ENCODE results near the gene MESD. TPM values are rescaled to one million over a fixed set of nuclear protein-coding genes. Genes with fewer than 3 reads are reported as not detected.
A peak's percentile ranks its signal among the peaks of the same experiment; 100 is the strongest.

Gene MESD
- total and polyA plus RNA-seq, 4 experiments from 2014 or later, result 32.2 to 44.6 (median 39.5) TPM

DNA sequence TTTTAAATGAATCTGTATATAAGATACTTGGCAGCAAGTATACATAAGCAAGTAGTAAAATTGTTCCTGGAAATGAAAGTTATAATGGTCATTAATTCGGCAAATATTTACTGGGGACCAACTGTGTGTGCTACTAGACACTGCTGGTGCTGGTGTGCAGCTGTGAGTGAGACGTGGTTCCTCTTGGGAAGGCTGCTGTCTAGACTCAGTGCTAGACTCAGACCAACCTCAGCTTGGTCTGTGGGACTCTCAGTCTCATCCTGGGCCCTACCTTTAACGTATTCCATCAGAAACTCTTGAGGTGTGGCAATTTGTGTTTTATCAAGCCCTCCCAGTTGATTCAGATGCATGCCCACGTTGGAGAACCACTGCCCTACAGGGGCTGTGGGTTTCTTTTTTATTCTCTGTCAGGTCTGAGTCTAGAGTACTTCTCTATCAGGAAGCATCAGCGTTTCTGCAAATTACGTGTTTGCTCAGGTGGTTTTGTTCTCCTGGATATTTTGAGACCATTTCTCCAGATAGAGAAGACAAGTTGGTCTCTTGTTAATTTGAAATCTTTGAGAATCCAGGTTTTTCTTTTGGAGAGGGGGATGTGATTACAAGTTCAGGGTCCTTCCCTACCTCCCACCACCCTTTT, 17.9 kb upstream of the MESD start:
- POLR2A ChIA-PET (ENCODE audit: partially characterized antibody), result interaction anchor here (1.1 to 1.4 kb wide), 3 partner anchors 18 to 298 kb away, joined by 3 to 4 read pairs (median 3); no protein-coding TSS in a partner anchor
- no peak overlapping the region for H3K27ac ChIP-seq (ENCODE audit: low read depth, low read length)
- H3K9me3 Mint-ChIP-seq, result no peaks in the 10 kb centered on the region
- DNase-seq, result no peak
- no peaks in the 10 kb centered on the region for H3K9me3 ChIP-seq (ENCODE audit: control insufficient read depth in 1 of 2, low read length in 2 of 2)
- H3K4me1 ChIP-seq (ENCODE audit: insufficient read depth, low read length), result peaks cover 38% of the 10 kb centered on the region
- peaks cover 40 to 78% (median 57%) of the 10 kb centered on the region in 4 donors for H3K4me1 Mint-ChIP-seq
- intact Hi-C loops (cut with micrococcal nuclease), result loop anchor here (10.0 kb wide), 1 partner anchor 287 kb away; no protein-coding TSS in a partner anchor
- H3K4me3 Mint-ChIP-seq, result peak overlapping the region in 1 of 8 donors; percentile 20
- H3K36me3 Mint-ChIP-seq, result peaks cover 9 to 23% of the 10 kb centered on the region in 2 donors
- H3K27ac Mint-ChIP-seq, result peak overlapping the region in 2 of 7 donors; percentile 41 to 66
- H3K27me3 Mint-ChIP-seq, result no peaks in the 10 kb centered on the region
- CTCF ChIA-PET (ENCODE audit: partially characterized antibody), result interaction anchor here (2.0 kb wide), 1 partner anchor 258 kb away, joined by 11 read pairs; no protein-coding TSS in a partner anchor
- H3K27me3 ChIP-seq (ENCODE audit: insufficient read depth, low read length), result no peaks in the 10 kb centered on the region
- no peak overlapping the region for H3K4me3 ChIP-seq (ENCODE audit: low read length in 2 of 2)
- H3K36me3 ChIP-seq (ENCODE audit: insufficient read depth, low read length), result peaks cover 7% of the 10 kb centered on the region

DNA sequence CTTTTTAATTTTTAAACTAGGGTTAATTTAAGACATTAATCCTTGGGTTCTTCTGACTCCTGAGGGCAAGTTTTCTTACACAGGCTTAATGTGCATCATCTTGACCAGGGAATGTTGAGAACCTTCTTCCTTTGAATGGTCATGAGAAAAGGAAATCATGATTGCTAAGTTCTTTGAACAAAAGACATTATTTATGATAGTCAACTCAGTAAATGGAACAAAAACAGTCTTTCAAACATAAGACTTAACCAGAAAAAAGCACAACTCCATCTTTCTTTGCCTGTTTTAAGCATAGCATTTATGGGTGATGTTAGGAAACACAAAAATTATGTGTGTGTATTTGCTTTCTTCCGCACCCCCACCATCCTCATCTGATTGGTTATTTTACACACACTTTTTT, 16.5 kb upstream of the MESD start:
- H3K4me1 Mint-ChIP-seq, result peaks cover 38 to 73% (median 52%) of the 10 kb centered on the region in 4 donors
- Histone ChIP-seq H3K36me3 (ENCODE audit: insufficient read depth, low read length) (peaks cover 7% of the 10 kb centered on the region), H3K27me3 (ENCODE audit: insufficient read depth, low read length) (no peaks in the 10 kb centered on the region), H3K9me3 (ENCODE audit: control insufficient read depth in 1 of 2, low read length in 2 of 2) (no peaks in the 10 kb centered on the region), H3K27ac (ENCODE audit: low read depth, low read length) (no peak overlapping the region), H3K4me1 (ENCODE audit: insufficient read depth, low read length) (peaks cover 41% of the 10 kb centered on the region), H3K4me3 (ENCODE audit: low read length in 2 of 2) (no peak overlapping the region)
- no peaks in the 10 kb centered on the region for H3K9me3 Mint-ChIP-seq
- no peaks in the 10 kb centered on the region for H3K27me3 Mint-ChIP-seq
- no peak overlapping the region for H3K4me3 Mint-ChIP-seq
- H3K27ac Mint-ChIP-seq, result peak overlapping the region in 2 of 7 donors; percentile 25 to 92
- ChIA-PET POLR2A (ENCODE audit: partially characterized antibody) (interaction anchor here (1.4 kb wide), 1 partner anchor 17 kb away, joined by 3 read pairs; no protein-coding TSS in a partner anchor), CTCF (ENCODE audit: partially characterized antibody) (interaction anchor here (0.9 kb wide), 1 partner anchor 8 kb away, joined by 3 read pairs; no protein-coding TSS in a partner anchor)
- intact Hi-C loops (cut with micrococcal nuclease), result loop anchor here (10.0 kb wide), 1 partner anchor 289 kb away; no protein-coding TSS in a partner anchor
- H3K36me3 Mint-ChIP-seq, result peaks cover 9 to 23% of the 10 kb centered on the region in 2 donors
- DNase-seq, result no peak

DNA sequence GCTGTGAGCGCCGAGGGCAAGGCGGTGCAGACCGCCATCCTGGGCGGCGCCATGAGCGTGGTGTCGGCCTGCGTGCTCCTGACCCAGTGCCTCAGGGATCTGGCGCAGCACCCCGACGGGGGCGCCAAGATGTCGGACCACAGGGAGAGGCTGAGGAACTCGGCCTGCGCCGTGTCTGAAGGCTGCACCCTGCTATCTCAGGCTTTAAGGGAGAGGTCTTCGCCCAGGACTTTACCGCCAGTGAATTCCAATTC, 13.4 kb upstream of the MESD start:
- Histone ChIP-seq H3K4me3 (ENCODE audit: low read length in 2 of 2) (no peak overlapping the region), H3K27ac (ENCODE audit: low read depth, low read length) (no peak overlapping the region), H3K27me3 (ENCODE audit: insufficient read depth, low read length) (no peaks in the 10 kb centered on the region), H3K4me1 (ENCODE audit: insufficient read depth, low read length) (peaks cover 51% of the 10 kb centered on the region), H3K9me3 (ENCODE audit: control insufficient read depth in 1 of 2, low read length in 2 of 2) (no peaks in the 10 kb centered on the region), H3K36me3 (ENCODE audit: insufficient read depth, low read length) (peaks cover 7% of the 10 kb centered on the region)
- peaks cover 9 to 26% of the 10 kb centered on the region in 2 donors for H3K36me3 Mint-ChIP-seq
- H3K27ac Mint-ChIP-seq, result peak overlapping the region in 2 of 7 donors; percentile 59 to 92
- H3K4me3 Mint-ChIP-seq, result peak overlapping the region; percentile 48 to 86 (median 77)
- POLR2A ChIA-PET (ENCODE audit: partially characterized antibody), result interaction anchor here (6.0 kb wide), 1 partner anchor 14 kb away, joined by 109 read pairs; the partner anchor contains the start of gene MESD
- peaks cover 41 to 68% (median 53%) of the 10 kb centered on the region in 4 donors for H3K4me1 Mint-ChIP-seq
- DNase-seq, result no peak
- H3K27me3 Mint-ChIP-seq, result peaks cover 0 to 1% of the 10 kb centered on the region in 2 donors
- intact Hi-C loops (cut with micrococcal nuclease), result loop anchor here (10.0 kb wide), 1 partner anchor 292 kb away; no protein-coding TSS in a partner anchor
- CTCF ChIA-PET (ENCODE audit: partially characterized antibody), result no interaction called here
- H3K9me3 Mint-ChIP-seq, result no peaks in the 10 kb centered on the region

DNA sequence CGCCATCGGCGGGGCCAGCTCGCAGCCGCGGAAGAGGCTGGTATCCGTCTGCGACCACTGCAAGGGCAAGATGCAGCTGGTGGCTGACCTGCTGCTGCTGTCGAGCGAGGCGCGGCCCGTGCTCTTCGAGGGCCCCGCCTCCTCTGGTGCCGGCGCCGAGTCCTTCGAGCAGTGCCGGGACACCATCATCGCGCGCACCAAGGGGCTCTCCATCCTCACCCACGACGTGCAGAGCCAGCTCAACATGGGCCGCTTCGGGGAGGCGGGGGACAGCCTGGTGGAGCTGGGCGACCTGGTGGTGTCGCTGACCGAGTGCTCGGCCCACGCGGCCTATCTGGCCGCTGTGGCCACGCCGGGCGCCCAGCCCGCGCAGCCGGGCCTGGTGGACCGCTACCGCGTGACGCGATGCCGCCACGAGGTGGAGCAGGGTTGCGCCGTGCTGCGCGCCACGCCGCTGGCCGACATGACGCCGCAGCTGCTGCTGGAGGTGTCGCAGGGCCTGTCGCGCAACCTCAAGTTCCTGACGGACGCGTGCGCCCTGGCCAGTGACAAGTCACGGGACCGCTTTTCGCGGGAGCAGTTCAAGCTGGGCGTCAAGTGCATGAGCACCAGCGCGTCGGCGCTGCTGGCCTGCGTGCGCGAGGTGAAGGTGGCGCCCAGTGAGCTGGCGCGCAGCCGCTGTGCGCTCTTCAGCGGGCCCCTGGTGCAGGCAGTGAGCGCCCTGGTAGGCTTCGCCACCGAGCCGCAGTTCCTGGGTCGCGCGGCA, 12.9 kb upstream of the MESD start:
- Histone ChIP-seq H3K27me3 (ENCODE audit: insufficient read depth, low read length) (no peaks in the 10 kb centered on the region), H3K4me1 (ENCODE audit: insufficient read depth, low read length) (peaks cover 46% of the 10 kb centered on the region), H3K36me3 (ENCODE audit: insufficient read depth, low read length) (peaks cover 7% of the 10 kb centered on the region), H3K27ac (ENCODE audit: low read depth, low read length) (peak overlapping the region; percentile 95), H3K4me3 (ENCODE audit: low read length in 2 of 2) (peak overlapping the region in 1 of 2 donors; percentile 91), H3K9me3 (ENCODE audit: control insufficient read depth in 1 of 2, low read length in 2 of 2) (no peaks in the 10 kb centered on the region)
- H3K27me3 Mint-ChIP-seq, result peaks cover 0 to 1% of the 10 kb centered on the region in 2 donors
- CTCF ChIA-PET (ENCODE audit: partially characterized antibody), result interaction anchor here (0.8 to 1.0 kb wide), 2 partner anchors 25 to 264 kb away, joined by 3 read pairs; no protein-coding TSS in a partner anchor
- peak in 2 of 5 donors; percentile 23 to 50 for DNase-seq
- H3K4me3 Mint-ChIP-seq, result peak overlapping the region; percentile 52 to 81 (median 73)
- POLR2A ChIA-PET (ENCODE audit: partially characterized antibody), result interaction anchor here (0.6 to 6.0 kb wide), 11 partner anchors 13 to 307 kb away, joined by 3 to 109 read pairs (median 7); partner anchors contain the start of genes ABHD17C and MESD
- H3K27ac Mint-ChIP-seq, result no peak overlapping the region
- peaks cover 37 to 67% (median 53%) of the 10 kb centered on the region in 4 donors for H3K4me1 Mint-ChIP-seq
- peaks cover 0 to under 1% (median 0%) of the 10 kb centered on the region in 8 donors for H3K9me3 Mint-ChIP-seq
- peaks cover 9 to 26% of the 10 kb centered on the region in 2 donors for H3K36me3 Mint-ChIP-seq
- intact Hi-C loops (cut with micrococcal nuclease), result loop anchor here (10.0 kb wide), 1 partner anchor 292 kb away; no protein-coding TSS in a partner anchor

DNA sequence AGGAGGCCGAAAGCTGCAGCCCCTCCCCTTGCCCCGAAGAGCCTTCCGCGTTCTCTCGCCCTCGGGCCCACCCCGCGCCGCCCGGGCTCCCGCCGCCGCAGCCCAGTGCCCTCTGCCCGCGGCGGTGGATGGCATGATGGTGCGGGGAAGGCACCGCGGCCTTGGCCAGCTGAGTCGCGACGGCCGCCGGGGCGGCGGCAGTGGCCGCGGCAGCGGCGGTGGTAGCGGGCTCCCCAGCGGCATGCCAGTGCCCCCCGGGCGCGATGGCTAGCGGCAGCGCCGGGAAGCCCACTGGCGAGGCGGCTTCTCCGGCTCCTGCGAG, 12.4 kb upstream of the MESD start:
- ChIA-PET CTCF (ENCODE audit: partially characterized antibody) (interaction anchor here (0.7 to 3.0 kb wide), 4 partner anchors 11 to 264 kb away, joined by 3 to 13 read pairs (median 3); no protein-coding TSS in a partner anchor), POLR2A (ENCODE audit: partially characterized antibody) (interaction anchor here (0.6 to 6.0 kb wide), 15 partner anchors 13 to 306 kb away, joined by 3 to 109 read pairs (median 6); partner anchors contain the start of genes ABHD17C and MESD)
- Histone ChIP-seq H3K36me3 (ENCODE audit: insufficient read depth, low read length) (peaks cover 7% of the 10 kb centered on the region), H3K4me3 (ENCODE audit: low read length in 2 of 2) (peak overlapping the region in 1 of 2 donors; percentile 91), H3K4me1 (ENCODE audit: insufficient read depth, low read length) (peaks cover 42% of the 10 kb centered on the region), H3K27ac (ENCODE audit: low read depth, low read length) (peak overlapping the region; percentile 95), H3K27me3 (ENCODE audit: insufficient read depth, low read length) (no peaks in the 10 kb centered on the region), H3K9me3 (ENCODE audit: control insufficient read depth in 1 of 2, low read length in 2 of 2) (no peaks in the 10 kb centered on the region)
- no peak for DNase-seq
- intact Hi-C loops (cut with micrococcal nuclease), result loop anchor here (10.0 kb wide), 1 partner anchor 293 kb away; no protein-coding TSS in a partner anchor
- Mint-ChIP-seq H3K27me3 (peaks cover 0 to 1% of the 10 kb centered on the region in 2 donors), H3K4me3 (peak overlapping the region; percentile 54 to 87 (median 79)), H3K9me3 (peaks cover 0 to 5% (median 0%) of the 10 kb centered on the region in 8 donors), H3K36me3 (peaks cover 9 to 26% of the 10 kb centered on the region in 2 donors), H3K27ac (peak overlapping the region in 5 of 7 donors; percentile 52 to 97 (median 77)), H3K4me1 (peaks cover 38 to 66% (median 50%) of the 10 kb centered on the region in 4 donors)

DNA sequence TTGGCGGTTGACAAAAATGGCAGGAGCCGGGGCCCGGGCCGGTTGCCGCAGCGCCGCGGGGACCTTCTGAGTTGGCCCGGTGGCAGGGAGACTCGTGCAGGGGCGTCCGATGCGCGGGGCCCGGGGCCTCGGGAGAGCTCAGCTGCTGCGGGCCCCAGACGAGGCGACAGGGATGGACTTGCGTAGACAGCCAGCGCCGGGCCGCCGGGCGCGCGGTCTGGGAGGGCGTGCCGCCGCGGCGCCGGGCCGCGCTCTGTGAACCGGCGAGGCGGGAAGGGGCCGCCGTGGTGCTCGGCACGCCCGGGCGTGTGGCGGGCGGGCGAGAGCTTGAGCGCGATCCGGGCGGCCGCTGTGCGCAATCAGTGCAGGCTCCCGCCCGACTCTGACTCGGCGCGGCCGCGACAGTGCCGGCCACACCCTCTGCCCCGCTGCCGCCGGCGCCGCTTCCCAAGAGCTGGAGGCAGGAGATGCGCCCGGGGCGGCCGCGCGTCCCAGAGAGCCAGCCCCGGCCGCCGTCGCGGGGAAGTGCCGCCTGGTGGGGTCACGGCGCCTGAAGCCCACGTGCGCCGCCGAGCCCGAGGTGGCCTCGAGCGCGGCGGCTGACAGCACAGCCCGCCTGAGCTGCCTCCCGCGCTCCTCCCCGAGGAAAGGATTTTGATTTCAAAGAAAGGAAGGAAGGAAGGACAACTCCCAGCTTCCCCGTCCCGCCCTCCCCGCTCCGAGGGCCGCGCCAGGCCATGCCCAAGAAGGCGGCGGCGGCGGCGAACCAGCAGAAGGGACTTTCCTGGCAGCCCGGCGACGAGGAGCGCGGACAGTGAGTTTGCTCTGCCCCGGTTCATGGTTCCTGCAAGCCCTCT, 11.8 kb upstream of the MESD start:
- no peaks in the 10 kb centered on the region for H3K27me3 ChIP-seq (ENCODE audit: insufficient read depth, low read length)
- Mint-ChIP-seq H3K4me3 (peak overlapping the region; percentile 67 to 98 (median 96)), H3K27me3 (peaks cover 0 to 1% of the 10 kb centered on the region in 2 donors), H3K27ac (peak overlapping the region in 6 of 7 donors; percentile 80 to 99 (median 92)), H3K4me1 (peaks cover 37 to 66% (median 48%) of the 10 kb centered on the region in 4 donors), H3K9me3 (peaks cover 0 to 5% (median 0%) of the 10 kb centered on the region in 8 donors), H3K36me3 (peaks cover 9 to 26% of the 10 kb centered on the region in 2 donors)
- H3K4me3 ChIP-seq (ENCODE audit: low read length in 2 of 2), result peak overlapping the region in 1 of 2 donors; percentile 91
- H3K36me3 ChIP-seq (ENCODE audit: insufficient read depth, low read length), result peaks cover 7% of the 10 kb centered on the region
- intact Hi-C loops (cut with micrococcal nuclease), result loop anchor here (10.0 kb wide), 1 partner anchor 293 kb away; no protein-coding TSS in a partner anchor
- H3K27ac ChIP-seq (ENCODE audit: low read depth, low read length), result peak overlapping the region; percentile 95
- ChIA-PET CTCF (ENCODE audit: partially characterized antibody) (interaction anchor here (0.7 to 3.0 kb wide), 4 partner anchors 10 to 265 kb away, joined by 3 to 13 read pairs (median 3); no protein-coding TSS in a partner anchor), POLR2A (ENCODE audit: partially characterized antibody) (interaction anchor here (0.9 to 6.0 kb wide), 20 partner anchors 13 to 309 kb away, joined by 3 to 109 read pairs (median 6); partner anchors contain the start of genes ABHD17C and MESD)
- H3K4me1 ChIP-seq (ENCODE audit: insufficient read depth, low read length), result peaks cover 42% of the 10 kb centered on the region
- no peaks in the 10 kb centered on the region for H3K9me3 ChIP-seq (ENCODE audit: control insufficient read depth in 1 of 2, low read length in 2 of 2)
- DNase-seq, result peak; percentile 44 to 75 (median 48)
